Colonic mucosa (tissue), 4 donors: ENCODE measurements around the gene ABHD15. TPM values are rescaled to one million over a fixed set of nuclear protein-coding genes. Genes with fewer than 3 reads are reported as not detected.
A peak's percentile ranks its signal among the peaks of the same experiment; 100 is the strongest.

Source experiments
- DNase-seq: peaks from one replicate; pipeline ENCODE4 v3.0.0-alpha.2; 2020
- H3K27ac ChIP-seq: fragments of 200-600 bp; one replicate; pipeline ENCODE4 v1.8.0; 2021
- H3K27me3 ChIP-seq: fragments of 200-600 bp; one replicate; pipeline ENCODE4 v1.8.0; 2021
- H3K36me3 ChIP-seq: fragments of 200-600 bp; one replicate; pipeline ENCODE4 v1.8.0; 2021
- H3K4me1 ChIP-seq: fragments of 200-600 bp; one replicate; pipeline ENCODE4 v1.8.0; 2021; ENCODE audit warnings: mild to moderate bottlenecking
- H3K4me3 ChIP-seq: fragments of 200-600 bp; one replicate; pipeline ENCODE4 v1.8.0; 2021
- H3K9ac ChIP-seq, 2 donors: one replicate each; pipeline ENCODE4 v1.7.0; 2013; ENCODE audit warnings: control low read depth in 2 of 2, low read depth in 2 of 2, low read length in 2 of 2
- H3K9me3 ChIP-seq: fragments of 200-600 bp; one replicate; pipeline ENCODE4 v1.8.0; 2021
- CTCF ChIP-seq: fragments of 200-600 bp; IDR thresholded peaks from one replicate; pipeline ENCODE4 v1.8.0; 2022; ENCODE audit warnings: antibody characterized with exemption, mild to moderate bottlenecking
- intact Hi-C: fragments of 100-400 bp; cut with DNase I; formaldehyde crosslinking; loops from one replicate; pipeline ENCODE4 v1.14.1; 2022
- total RNA-seq, 2 donors: library from RNA; stranded (reverse); fragmentation: NEBNext Ultra II Directional in 1 of 2; extraction: Animal tissue kit (Norgen Biotek cat#: 25700) in 1 of 2; gene quantifications; one replicate each; pipeline ENCODE4 v1.2.1, GENCODE V29; 2021
- donor health status: healthy.
- donor health status: DM: no; HTN: no; CAD: no.
- donor health status: DM: no; HTN: no; CAD: no.

The ABHD15 gene
- total RNA-seq, 2 donors from 2014 or later: 17.2 to 20.7 TPM

- Histone ChIP-seq H3K4me1 (peaks cover 4% of the 10 kb centered on the region), H3K4me3 (no peak overlapping the region), H3K36me3 (peaks cover 6% of the 10 kb centered on the region), H3K9ac (no peak overlapping the region), H3K9me3 (no peaks in the 10 kb centered on the region), H3K27me3 (no peaks in the 10 kb centered on the region), H3K27ac (no peak overlapping the region)
- no peak for TF ChIP-seq CTCF
- DNase-seq: no peak
- intact Hi-C loops: no loop called here
Observed at GRCh38 chr17:29578626-29579485, 12.0 kb upstream of the ABHD15 start.

GRCh38 chr17:29577385-29578211 lies 10.8 kb upstream of the ABHD15 start:
- Histone ChIP-seq H3K36me3 (peaks cover 6% of the 10 kb centered on the region), H3K27ac (no peak overlapping the region), H3K9ac (no peak overlapping the region), H3K4me1 (peaks cover 4% of the 10 kb centered on the region), H3K27me3 (no peaks in the 10 kb centered on the region), H3K9me3 (no peaks in the 10 kb centered on the region), H3K4me3 (no peak overlapping the region)
- intact Hi-C loops: no loop called here
- no peak for TF ChIP-seq CTCF
- peak; percentile 16 for DNase-seq

GRCh38 chr17:29577001-29577370 lies 10.1 kb upstream of the ABHD15 start:
- H3K4me1 ChIP-seq: peaks cover 4% of the 10 kb centered on the region
- no peak overlapping the region for H3K9ac ChIP-seq
- H3K9me3 ChIP-seq: no peaks in the 10 kb centered on the region
- H3K36me3 ChIP-seq: peaks cover 6% of the 10 kb centered on the region
- DNase-seq: peak; percentile 16
- H3K4me3 ChIP-seq: no peak overlapping the region
- H3K27ac ChIP-seq: no peak overlapping the region
- intact Hi-C loops: no loop called here
- H3K27me3 ChIP-seq: no peaks in the 10 kb centered on the region
- TF ChIP-seq CTCF: no peak

- no peak overlapping the region for H3K9ac ChIP-seq
- TF ChIP-seq CTCF: no peak
- peak; percentile 17 for DNase-seq
- no peaks in the 10 kb centered on the region for H3K27me3 ChIP-seq
- no peak overlapping the region for H3K27ac ChIP-seq
- intact Hi-C loops: no loop called here
- H3K4me3 ChIP-seq: no peak overlapping the region
- H3K36me3 ChIP-seq: peaks cover 6% of the 10 kb centered on the region
- peaks cover 4% of the 10 kb centered on the region for H3K4me1 ChIP-seq
- H3K9me3 ChIP-seq: no peaks in the 10 kb centered on the region
Observed at GRCh38 chr17:29576214-29577000, 9.6 kb upstream of the ABHD15 start.
